HG03135 (cell line): ENCODE results near the gene B4GALNT2.

ENCODE experiments used
- ATAC-seq: cut with Tn5 transposase; IDR thresholded peaks from one replicate; pipeline ENCODE4 v1.9.1; 2021; ENCODE audit warnings: mild to moderate bottlenecking, moderate library complexity; ENCODE audit not compliant: unreplicated experiment

The B4GALNT2 gene

DNA sequence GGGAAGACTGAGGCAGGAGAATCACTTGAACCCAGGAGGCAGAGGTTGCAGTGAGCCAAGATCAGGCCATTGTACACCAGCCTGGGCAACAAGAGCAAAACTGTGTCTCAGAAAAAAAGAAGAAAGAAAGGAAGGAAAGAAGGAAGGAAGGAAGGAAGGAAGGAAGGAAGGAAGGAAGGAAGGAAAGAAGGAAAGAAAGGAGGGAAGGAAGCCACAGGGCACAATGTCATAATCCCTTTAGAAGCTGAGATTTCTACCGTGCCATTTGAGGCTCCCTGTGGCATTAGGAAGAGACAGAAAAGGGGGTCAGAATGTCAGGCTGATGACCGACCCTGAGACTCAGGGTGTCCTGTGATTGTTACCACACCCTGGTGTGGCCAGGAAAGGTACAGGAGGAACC, 71.2 kb downstream of the B4GALNT2 start:
- ATAC-seq = no peak

DNA sequence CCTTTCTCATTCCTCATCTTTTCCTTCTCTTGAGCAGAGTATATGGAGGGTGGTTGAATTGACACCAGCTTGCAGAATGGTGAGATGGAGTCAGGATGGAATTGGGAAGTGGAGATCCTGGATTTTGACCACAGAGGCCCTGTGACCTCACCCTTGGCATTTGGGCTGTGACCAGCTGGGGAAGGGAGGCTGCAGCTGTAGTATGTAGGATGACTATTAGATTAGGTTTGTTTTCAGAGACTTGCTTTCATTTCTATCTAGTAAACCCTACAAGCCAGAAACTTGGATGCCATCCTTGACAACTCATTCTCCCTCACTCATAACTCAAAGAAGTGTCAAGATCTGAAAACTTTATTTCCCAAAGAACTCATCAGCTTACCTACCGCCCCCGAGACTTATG, 71.9 kb downstream of the B4GALNT2 start:
- no peak for ATAC-seq

DNA sequence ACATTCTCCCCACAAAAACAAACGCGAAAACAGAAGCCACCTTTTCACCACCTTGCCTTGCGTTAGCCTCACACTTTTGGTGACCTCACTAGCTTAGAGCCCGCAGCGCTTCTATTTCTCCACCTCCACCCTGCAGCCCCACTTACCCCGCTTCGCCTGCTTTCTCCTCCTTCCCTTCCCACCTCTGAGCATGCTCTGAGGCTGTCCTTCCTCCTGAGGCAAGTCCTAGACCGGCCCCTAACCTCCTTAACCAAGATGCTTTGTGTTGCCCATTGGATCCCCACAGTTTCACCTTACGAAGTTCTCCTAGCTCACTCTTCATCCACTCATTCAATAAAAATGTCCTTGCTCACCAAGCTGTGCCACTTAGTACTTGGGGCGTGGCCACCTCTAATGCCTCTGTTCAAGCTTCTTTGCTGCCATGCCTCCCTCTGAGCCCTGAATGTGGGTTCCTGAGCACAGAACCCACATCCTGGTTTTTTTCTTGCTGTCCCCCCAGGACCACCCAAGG, 76.5 kb downstream of the B4GALNT2 start:
- no peak for ATAC-seq

DNA sequence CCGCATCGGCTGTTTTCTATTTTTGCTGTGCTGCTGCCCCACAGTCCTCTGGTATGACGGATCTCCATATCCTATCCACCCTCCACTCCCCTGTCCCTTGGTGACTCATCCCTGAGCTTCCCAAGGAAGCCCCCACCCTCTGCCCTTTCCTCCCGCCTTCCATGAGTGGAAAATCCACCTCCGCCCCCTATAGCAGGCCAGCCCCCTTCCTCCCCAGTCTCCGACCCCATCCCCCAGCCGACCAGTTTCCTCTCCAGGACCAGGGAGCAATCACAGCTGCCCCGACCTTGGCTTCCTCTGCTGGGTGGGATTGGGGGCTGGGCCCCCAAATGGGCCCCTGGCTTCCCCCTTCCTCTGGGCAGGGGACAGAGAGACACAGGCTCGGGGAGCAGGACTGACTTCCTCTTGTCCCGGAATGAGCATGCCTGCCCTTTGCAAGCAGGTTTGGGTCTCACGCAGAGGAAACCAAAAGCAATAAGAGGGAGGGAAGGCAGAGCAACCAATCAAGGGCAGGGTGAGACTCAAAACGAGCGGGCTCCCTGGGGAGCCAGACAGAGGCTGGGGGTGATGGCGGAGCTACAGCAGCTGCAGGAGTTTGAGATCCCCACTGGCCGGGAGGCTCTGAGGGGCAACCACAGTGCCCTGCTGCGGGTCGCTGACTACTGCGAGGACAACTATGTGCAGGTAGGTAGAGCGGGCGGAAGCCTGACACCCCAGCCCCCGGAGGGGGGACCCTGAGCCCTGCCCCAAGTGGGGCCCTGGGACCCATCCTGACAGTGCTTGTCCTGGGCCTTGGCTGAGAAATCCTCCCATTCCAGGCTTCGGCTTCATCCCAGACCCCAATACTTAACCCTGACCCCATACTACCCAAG, 77.8 kb downstream of the B4GALNT2 start, which contains the start of the genes ABI3 and GNGT2:
Gene ABI3 (plus strand): TSS at position 550 of the 872 bp plus-strand sequence. CDS start 18 bp downstream, at position 568.
Gene GNGT2 (minus strand): TSS at position 417 of the 872 bp plus-strand sequence. CDS start 3,152 bp downstream, outside the sequence.
- peak; percentile 81 for ATAC-seq

DNA sequence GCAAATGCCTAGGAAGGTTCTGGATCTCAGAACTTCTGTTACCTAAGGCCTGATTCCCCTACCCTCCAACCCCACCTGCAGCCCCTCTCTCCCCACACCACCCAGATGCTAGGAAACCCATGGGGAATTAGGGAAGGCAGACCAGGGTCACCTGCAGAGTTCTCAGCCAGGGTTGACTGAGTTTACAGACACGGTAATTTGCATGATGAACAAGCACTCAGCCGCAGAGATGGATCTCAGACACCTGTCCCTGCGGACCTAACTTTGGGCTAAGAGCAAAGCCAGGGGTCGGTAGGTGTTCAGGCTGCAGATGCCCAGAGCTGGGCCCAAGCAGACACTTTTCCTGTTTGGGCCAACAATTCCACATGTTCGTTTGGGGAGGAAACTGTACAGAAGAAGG, 80.8 kb downstream of the B4GALNT2 start:
- ATAC-seq = no peak

DNA sequence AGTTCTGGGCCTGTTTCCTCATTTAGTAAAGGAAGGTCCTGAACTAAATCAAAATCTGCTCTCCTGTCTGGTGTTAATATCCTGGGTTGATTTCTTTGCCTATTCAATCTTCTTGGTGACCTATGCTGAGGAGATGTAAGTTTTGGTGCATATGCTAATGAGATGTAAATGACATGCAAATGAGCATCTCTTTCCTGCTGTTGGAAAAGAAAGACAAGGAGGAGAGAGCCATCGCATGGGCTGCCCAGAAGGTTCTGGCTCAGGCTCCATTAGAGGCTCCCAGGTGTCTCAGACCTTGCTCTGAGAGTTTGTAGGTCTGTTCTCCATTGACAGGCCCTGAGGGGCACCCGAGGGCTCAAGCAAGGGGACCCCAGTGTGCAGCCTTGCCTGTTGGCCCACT, 81.3 kb downstream of the B4GALNT2 start:
- ATAC-seq = no peak

DNA sequence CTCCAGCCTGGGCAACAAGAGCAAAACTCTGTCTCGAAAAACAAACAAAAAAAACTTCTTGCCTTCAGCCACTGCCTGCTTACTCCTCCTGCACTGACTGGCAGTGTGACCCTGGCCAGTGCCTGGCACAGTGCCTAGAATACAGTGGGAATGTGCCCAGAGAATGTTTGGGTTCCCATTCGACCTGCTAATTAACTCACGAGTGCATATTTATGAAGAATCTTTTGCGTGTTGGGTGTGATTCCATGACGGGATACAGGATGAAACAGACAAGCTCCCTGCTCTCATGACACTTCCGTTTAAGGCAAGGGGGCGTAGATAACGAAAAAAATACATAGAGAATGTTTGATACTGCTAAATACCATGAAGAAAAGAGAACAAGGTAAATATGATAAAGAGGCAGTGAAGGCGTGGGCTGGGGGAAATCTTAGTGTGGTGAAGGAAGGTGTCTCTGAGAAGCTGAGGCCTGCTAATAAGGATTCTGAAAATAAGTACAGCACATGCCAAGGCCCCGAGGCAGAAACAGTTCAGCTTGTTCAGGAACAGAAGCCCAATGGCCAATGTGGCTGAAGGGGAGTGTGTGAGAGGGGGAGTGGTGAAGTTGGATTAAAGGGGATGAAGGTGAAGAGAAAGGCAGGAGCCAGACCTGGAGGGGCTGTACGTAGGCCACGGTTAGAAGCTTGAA, 82.2 kb downstream of the B4GALNT2 start:
- no peak for ATAC-seq

DNA sequence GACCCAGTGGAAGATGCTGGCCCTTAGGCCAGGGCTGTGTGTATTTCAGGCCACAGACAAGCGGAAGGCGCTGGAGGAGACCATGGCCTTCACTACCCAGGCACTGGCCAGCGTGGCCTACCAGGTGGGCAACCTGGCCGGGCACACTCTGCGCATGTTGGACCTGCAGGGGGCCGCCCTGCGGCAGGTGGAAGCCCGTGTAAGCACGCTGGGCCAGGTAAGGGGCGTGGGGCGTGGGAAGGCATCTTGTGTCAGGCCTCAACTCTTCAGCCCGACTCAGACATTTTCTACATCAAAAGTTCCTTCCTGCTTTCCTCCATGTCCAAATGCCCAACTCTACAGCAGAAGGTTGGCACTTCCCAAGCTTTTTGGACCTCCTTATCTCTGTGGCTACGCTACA, 83.9 kb downstream of the B4GALNT2 start:
- no peak for ATAC-seq

DNA sequence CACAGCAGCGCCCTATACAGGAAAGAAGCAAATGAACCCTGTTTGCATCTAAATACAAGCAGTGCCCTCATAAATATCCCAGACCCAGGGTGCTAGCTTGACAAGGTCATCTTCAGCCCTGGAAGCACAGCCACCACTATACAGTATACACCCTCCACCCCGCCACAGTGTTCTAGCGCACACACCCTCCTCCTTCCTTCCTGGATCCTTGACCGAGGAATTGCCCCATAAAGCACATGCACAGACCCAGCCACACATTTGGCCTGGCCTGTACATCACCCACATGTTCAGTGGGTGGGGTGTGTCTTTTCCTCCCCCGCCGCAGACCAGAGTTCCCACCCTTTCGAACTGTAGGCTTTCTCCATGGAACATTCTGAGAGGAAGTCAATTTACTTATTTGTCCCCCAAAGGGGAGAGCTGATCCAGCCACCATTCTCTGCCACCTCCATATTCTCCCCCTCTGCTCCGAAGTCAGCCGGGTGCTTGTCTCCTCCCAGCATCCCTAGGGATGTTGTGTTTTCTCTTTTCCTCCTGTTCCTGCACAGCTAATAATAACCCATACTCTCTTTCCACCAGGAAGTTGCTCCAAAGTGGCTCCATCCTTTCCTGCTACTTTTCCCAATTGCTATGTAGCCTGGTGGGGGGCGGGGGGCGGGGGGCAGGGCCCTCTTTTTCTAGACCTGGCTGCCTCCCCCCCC, 84.5 kb downstream of the B4GALNT2 start:
- no peak for ATAC-seq

DNA sequence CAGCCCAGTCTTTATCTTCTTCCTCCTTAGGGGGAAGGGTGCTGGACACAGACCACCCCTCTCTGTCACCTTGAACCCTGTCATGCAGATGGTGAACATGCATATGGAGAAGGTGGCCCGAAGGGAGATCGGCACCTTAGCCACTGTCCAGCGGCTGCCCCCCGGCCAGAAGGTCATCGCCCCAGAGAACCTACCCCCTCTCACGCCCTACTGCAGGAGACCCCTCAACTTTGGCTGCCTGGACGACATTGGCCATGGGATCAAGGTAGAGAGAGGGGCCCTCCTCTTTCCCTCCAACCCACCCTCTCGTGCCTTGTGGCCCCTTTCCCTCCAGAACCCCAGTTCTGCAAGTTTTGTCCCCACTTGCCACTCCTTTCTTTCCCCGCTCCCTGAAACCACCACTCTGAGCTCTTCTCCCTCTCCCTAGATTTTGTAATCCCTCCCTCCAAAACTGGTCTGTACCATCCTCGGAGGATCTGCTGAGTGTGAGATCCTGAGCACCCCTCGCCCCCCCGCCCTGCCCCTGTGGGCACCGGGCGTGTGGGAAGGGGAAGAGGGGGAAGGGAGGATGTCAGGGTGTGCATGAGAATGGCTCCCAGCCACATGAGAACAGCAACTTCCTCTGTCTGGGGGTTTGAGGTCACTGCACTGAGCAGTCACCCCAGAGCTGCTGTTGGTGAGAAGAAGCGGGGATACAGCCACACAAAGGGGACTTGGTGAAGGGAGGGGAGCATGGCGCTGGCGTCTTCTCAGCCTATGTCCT, 85.3 kb downstream of the B4GALNT2 start:
- ATAC-seq = peak; percentile 50

DNA sequence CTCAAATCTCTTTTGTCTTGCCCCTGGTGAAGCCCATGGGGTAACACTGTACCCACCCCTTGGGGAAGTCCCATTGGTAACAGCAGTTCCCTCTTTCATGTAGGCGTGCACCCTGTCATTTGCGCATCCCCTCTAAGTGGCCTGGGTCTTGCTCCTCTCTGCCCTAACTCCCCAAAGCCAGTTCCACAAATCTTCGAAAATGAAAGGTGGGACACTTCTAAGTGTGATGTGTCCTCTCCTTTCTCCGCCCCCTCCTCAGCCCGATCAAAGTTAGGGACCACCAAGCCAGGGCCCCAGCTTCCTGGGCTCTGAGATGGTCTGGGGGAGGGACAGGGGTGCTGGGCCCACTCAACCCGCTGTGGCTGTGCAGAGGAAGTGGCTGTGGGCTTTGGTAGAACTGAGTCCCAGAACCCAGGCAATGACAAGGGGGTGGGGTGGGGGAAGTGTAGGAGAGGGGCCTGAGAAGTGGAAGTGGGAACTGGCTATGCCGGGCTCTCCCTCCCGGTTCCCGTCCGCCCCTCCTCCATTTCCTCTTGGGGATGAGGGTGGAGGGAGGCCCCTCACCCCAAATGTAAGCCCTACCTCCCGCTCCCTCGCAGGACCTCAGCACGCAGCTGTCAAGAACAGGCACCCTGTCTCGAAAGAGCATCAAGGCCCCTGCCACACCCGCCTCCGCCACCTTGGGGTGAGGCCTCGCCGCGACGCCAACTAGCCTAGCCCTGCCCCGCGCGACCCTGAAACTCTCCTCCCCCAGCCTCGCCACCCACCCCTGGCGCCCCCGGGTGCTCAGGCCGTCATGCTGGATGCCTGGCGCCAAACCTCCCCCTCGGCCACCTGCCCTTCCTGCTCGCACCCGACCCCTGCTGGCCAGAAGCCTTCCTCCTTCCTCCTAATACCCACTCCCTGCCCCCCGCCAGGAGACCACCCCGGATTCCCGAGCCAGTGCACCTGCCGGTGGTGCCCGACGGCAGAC, 86.7 kb downstream of the B4GALNT2 start:
- ATAC-seq = no peak

DNA sequence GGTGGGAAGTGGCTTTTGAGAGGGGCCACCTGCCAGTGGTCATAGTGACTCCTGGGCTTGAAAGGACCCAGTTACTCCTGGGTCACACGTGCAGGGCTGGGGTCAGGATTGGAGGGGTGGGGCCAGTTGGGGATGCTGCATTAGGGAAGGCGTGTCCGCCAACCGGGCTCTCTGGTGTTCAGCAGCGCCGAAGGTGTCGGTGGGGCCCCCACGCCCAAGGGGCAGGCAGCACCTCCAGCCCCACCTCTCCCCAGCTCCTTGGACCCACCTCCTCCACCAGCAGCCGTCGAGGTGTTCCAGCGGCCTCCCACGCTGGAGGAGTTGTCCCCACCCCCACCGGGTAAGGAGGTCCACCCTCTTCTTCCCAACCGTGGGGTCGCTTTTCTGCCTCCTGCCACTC, 87.4 kb downstream of the B4GALNT2 start:
- no peak for ATAC-seq

DNA sequence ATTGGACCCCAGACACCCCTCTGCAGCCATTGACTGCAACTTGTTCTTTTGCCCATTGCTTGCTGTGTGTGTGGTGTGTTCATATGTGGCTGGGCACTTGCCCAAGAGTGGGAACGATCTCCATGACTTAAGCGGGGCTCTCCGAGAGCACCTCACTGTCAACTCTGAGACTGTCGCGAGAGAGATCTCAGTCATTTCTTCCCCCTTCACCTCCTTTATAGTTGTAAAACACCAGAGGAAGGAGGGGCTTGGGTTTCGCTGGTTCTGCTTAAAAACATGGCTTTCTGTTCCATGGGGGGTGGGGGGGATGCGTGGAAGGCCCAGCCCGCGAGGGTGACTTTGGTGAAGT, 90.6 kb downstream of the B4GALNT2 start:
- no peak for ATAC-seq

DNA sequence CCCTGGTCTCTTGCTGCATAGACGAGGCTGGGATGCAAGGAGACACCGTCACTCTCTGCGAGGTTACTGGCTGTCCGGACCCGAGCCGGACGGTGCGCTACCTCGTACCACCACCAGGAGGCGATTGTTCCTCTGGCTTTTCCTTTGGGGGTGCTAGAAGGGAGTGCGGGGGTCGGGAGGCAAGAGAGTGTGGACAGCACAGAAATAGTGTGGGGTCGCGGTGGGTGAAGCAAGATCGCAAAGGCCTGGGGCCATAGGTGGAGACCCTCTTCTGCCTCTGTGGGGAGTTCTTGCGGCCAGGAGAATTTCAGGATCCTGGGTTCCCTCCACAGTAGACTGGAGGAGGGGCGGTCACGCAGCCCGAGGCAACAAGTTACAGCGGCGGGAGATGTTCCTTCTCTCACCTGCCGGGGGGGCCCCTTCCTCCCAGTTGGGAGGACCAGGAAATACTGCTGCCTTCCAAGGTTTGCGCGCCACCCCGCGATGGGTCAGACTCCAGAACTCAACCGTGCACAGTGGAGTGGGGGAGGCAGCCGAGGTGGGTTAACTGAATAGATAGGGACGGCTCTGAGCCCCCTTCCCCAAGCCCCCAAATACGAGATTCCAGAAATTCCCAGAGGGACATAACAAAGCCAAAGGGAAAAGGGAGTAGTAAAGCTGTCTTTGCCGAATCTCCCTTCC, 91.1 kb downstream of the B4GALNT2 start:
- ATAC-seq = no peak

DNA sequence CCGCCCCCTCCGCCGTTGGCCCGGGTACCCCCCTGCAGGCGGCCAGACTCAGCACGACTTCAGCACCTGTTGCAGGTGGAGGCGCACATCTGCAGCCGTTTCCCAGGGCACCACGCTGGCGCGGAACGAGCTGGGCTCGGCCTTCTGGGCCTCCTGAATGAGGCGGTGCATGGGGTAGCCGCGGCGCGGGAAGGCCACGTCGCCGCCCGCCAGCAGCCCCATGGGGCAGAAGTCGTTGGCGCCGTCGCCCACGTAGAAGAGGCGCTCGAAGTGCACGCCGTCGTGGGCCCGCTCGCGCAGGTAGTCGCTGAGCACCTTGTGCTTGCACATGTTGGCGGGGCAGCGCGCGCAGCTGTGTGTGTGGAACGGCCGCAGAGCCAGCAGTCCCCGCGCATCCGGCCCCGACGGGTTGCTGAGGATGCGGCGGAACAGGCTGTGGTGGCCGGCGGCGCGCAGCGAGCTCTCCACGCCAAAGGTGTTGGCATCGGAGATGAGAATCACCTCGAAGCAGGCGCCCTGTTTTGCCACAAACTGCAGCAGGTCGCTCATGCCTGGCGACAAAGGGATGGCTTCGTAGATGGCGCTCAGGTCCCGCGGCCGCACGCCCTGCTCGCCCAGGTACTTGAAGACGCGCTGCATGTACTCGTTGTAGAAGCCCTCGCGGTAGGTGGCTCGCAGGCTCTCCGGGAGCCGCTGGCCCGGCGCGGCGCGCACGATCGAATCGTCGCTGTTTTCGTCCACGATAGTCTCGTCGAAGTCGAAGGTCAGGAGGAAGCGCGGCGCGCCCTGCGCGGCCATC, 91.8 kb downstream of the B4GALNT2 start:
- no peak for ATAC-seq

DNA sequence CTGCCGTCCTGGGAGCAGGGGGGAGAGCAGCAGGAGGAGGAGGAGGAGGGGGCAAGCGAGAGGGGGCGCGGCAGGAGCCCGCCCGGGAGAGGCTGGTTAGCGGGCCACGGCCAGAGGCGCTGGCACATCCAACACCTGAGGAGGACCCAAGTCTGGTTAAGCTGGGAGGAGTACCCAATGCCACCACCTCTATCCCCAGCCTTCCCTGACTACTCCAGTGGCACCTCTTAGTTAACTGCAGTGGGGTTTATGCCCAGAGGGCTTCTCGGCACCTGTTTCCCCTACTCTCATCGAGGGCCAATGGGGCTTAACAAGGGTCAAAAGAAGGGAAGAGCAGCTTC, 92.4 kb downstream of the B4GALNT2 start:
- ATAC-seq = no peak

DNA sequence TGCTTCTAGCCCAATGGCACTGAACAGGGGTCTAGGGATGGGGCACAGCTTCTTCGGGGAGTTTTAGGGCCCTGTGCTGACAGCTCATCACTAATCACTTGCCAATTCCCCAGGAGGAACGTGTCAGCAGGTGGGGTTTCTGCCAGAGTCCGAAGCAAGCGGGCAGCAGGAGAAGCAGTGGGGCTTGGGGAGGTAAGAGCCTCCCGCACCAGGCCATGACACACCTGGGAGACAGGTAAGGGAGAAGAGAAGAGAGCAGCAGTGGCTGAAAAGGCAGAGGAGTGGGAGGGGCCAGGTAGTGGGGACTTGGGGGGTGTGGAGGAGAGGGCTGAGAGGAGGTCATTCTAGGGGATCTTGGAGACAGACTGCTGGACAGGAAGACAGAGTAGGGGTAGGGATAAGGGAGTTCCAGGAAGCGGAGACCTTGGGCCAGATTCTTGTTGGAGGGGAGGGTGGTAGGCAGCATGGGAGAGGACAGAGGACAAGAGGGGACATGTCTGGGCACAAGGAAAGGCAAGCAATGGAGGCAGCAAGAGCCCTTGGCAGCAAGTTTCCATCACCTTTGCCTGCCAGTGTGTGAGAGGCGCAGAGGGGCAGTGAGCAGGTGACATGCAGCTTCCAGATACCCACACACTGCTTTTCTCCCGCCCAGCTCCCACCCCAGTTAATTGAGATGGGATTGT, 93.1 kb downstream of the B4GALNT2 start:
- ATAC-seq = no peak
